Measurements from ENCODE around the gene VPS13C.

GRCh38 chr15:61892140-61892539 lies 168.1 kb downstream of the VPS13C start:
- no peak for TF ChIP-seq GATA3 (IDR thresholded peaks at IDR 0.05; ENCODE audit: borderline replicate concordance)
- TF ChIP-seq RCOR1 (IDR thresholded peaks at IDR 0.05; ENCODE audit: low read depth, low read length): no peak
- no peak for TF ChIP-seq CHD2 (IDR thresholded peaks at IDR 0.05; ENCODE audit: low read length, partially characterized antibody)
- no peak for TF ChIP-seq USF2 (IDR thresholded peaks at IDR 0.05)
- TF ChIP-seq, protein P1, sequence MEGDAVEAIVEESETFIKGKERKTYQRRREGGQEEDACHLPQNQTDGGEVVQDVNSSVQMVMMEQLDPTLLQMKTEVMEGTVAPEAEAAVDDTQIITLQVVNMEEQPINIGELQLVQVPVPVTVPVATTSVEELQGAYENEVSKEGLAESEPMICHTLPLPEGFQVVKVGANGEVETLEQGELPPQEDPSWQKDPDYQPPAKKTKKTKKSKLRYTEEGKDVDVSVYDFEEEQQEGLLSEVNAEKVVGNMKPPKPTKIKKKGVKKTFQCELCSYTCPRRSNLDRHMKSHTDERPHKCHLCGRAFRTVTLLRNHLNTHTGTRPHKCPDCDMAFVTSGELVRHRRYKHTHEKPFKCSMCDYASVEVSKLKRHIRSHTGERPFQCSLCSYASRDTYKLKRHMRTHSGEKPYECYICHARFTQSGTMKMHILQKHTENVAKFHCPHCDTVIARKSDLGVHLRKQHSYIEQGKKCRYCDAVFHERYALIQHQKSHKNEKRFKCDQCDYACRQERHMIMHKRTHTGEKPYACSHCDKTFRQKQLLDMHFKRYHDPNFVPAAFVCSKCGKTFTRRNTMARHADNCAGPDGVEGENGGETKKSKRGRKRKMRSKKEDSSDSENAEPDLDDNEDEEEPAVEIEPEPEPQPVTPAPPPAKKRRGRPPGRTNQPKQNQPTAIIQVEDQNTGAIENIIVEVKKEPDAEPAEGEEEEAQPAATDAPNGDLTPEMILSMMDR (IDR thresholded peaks at IDR 0.05): no peak
- no peak for TF ChIP-seq SREBF2 (IDR thresholded peaks at IDR 0.05)
- no peak for TF ChIP-seq POLR2A (IDR thresholded peaks at IDR 0.05; ENCODE audit: low read length)
- TF ChIP-seq MAX (IDR thresholded peaks at IDR 0.05): no peak
- TF ChIP-seq RFX5 (IDR thresholded peaks at IDR 0.05): no peak
- no peak for TF ChIP-seq CHD4 (IDR thresholded peaks at IDR 0.05; ENCODE audit: borderline replicate concordance)
- no peak for TF ChIP-seq NR3C1 (IDR thresholded peaks at IDR 0.05)
- TF ChIP-seq ATOH8 (CRISPR knock-in tag; IDR thresholded peaks at IDR 0.05; ENCODE audit: low read depth): no peak
- no peak for TF ChIP-seq NFE2L2 (conservative IDR thresholded peaks at IDR 0.05; ENCODE audit: low read length)

Measured in A549 (cell line).